Uterus (tissue), 2 donors: ENCODE results near the gene KCNJ10.

ENCODE experiments used
- POLR2A ChIP-seq, 2 donors: fragments of 450-650 bp; IDR thresholded peaks; one replicate each; pipeline ENCODE4 v1.6.1; 2016; ENCODE audit warnings: antibody characterized with exemption in 2 of 2, mild to moderate bottlenecking in 1 of 2, moderate library complexity in 1 of 2
- TF ChIP-seq, protein P1 (sequence below), 4 experiments: fragments of 200-600 bp in 2 of 4; fragments of 450-650 bp in 2 of 4; sonication (generic) in 2 of 4; IDR thresholded peaks; one replicate each; pipeline ENCODE4 v1.5.1; 2016 to 2019; ENCODE audit warnings: antibody characterized with exemption in 4 of 4, mild to moderate bottlenecking in 2 of 4, moderate library complexity in 1 of 4

DNA sequence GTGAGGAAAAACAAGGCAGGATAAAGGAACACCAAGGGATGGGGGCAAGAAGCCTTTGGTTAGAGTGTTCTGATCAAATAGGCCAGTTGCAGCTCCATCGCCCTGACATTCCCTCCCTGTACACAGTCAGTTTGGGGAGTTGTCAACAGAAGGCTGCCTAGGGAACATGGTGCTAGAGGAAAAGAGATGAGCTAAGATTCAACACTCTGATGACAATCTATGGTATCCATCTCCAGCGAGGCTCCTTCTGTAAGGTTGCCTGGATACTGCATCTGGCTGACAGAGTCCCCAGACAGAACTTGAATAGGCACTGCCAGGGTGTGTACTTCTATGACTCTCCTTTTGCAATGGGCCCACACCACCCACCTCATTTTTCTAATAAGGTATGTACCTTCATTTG, 104.7 kb downstream of the KCNJ10 start:
- TF ChIP-seq, protein P1, sequence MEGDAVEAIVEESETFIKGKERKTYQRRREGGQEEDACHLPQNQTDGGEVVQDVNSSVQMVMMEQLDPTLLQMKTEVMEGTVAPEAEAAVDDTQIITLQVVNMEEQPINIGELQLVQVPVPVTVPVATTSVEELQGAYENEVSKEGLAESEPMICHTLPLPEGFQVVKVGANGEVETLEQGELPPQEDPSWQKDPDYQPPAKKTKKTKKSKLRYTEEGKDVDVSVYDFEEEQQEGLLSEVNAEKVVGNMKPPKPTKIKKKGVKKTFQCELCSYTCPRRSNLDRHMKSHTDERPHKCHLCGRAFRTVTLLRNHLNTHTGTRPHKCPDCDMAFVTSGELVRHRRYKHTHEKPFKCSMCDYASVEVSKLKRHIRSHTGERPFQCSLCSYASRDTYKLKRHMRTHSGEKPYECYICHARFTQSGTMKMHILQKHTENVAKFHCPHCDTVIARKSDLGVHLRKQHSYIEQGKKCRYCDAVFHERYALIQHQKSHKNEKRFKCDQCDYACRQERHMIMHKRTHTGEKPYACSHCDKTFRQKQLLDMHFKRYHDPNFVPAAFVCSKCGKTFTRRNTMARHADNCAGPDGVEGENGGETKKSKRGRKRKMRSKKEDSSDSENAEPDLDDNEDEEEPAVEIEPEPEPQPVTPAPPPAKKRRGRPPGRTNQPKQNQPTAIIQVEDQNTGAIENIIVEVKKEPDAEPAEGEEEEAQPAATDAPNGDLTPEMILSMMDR (IDR thresholded peaks at IDR 0.05), result no peak
- TF ChIP-seq POLR2A (IDR thresholded peaks at IDR 0.05), result no peak
